Measurements from ENCODE around the gene GPHN.

GPHN gene

GRCh38 chr14:66923251-66923650 is 415.3 kb downstream of the GPHN start:
- no peak for DNase-seq (ENCODE audit: low read depth, low spot score)

GRCh38 chr14:66939409-66939808 is 431.5 kb downstream of the GPHN start:
- no peak for DNase-seq (ENCODE audit: low read depth, low spot score)

DNA sequence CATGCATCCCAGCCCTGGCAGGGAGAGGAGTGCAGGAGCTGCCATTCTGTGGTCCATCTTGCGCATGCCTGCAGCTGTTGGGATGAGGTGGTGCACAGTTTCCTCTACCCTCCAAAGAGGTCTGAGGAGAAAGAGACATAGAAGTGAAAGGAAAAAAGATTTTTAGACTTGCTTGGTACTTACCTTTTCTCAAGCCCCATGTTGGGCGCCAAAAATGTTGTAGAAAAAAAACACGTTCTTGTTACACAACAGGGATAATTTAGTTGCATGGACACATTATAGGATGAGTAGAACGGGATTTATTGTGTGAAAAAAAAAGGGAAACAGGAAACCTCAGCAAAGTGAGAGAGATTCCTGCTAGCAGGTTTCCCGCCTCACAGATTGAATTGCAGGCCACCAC is 436.9 kb downstream of the GPHN start:
- DNase-seq (ENCODE audit: low read depth, low spot score), result peak; percentile 57

DNA sequence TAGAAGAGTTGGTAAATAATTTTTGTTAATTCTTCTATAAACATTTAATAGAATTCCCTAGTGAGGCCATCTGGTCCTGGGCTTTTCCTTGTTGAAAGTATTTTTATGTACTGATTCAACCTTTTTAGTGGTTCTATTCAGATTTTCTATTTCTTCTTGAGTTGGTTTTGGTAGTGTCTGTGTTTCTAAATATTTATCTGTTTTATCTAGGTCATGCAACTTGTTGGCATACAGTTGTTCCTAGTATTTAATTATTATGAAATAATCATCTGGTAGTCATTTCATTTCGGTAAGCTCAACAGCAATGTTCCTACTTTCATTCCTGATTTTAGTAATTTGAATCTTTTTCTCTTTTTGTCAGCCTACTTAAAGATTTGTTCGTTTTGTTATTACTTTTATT is 447.2 kb downstream of the GPHN start:
- no peak for DNase-seq (ENCODE audit: low read depth, low spot score)

DNA sequence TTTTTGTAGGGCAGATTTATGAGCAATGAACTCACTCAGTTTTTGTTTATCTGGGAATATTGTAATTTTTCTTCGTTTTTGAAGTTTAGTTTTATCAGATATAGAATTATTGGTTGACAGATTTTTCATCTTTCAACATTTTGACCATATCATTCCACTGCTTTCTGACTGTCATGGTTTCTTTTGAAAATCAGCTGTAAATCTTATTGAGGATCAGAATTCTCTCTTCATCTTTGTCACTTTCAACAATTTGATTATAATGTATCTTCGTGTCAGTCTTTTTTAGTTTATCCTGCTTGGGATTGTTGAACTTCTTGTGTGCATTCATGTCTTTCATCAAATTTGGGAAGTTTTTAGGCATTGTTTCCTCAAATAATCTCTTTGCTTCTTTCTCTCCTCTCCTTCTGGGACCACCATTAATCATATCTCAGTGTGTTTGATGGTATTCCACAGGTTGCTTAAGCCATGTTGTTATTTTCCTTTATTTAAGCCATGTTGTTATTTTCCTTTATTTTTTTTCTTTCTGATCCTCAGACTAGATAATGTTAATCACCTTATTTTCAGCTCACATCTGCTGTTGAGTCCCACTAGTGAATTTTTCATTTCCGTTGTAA is 451.6 kb downstream of the GPHN start:
- no peak for DNase-seq (ENCODE audit: low read depth, low spot score)

DNA sequence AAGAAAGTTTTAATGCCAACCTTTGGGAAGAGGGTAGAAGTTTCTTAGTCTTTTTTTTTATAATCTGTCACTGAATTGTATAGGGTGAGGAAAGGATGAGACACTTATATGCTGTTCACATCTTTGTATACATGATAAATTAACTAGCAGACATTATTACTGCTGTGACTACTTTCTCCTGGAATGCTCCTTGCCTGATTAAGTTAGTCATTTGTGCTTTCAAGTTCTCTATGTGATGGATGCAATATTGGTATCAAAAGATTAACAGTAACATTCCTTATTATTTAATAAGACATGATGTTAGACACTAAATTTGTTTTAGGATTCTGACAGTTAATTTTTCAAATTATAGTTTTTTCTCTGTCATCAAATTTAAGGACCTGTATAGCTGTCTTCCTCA is 457.9 kb downstream of the GPHN start:
- no peak for DNase-seq (ENCODE audit: low read depth, low spot score)

GRCh38 chr14:66972469-66972868 is 464.5 kb downstream of the GPHN start:
- no peak for DNase-seq (ENCODE audit: low read depth, low spot score)

GRCh38 chr14:66974397-66975025 is 466.6 kb downstream of the GPHN start:
- DNase-seq (ENCODE audit: low read depth, low spot score), result peak; percentile 10

- no peak for DNase-seq (ENCODE audit: low read depth, low spot score)
Observed at GRCh38 chr14:66975251-66975650, 467.3 kb downstream of the GPHN start.

- DNase-seq (ENCODE audit: low read depth, low spot score), result no peak
Observed at GRCh38 chr14:66979101-66979974, 471.4 kb downstream of the GPHN start.

- DNase-seq (ENCODE audit: low read depth, low spot score), result no peak
Observed at GRCh38 chr14:66982247-66982646, 474.3 kb downstream of the GPHN start.

DNA sequence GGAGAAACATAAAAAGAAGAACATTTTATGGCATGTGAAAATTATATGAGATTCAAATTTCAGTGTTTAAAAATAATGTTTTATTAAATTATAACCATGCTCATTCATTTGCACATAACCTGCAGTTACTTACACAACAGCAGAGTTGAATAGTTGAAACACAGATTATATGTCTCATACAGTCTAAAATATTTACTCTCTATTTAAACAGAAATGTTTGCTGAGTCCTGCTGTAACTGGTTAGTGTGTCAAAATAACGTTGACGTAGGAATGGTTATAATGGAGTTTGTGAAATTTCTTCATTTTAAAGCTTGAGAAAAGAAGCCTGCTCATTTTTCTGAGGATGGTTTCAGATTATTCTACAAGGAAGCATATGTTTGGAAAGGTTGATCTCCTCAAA is 484.8 kb downstream of the GPHN start:
- no peak for DNase-seq (ENCODE audit: low read depth, low spot score)

DNA sequence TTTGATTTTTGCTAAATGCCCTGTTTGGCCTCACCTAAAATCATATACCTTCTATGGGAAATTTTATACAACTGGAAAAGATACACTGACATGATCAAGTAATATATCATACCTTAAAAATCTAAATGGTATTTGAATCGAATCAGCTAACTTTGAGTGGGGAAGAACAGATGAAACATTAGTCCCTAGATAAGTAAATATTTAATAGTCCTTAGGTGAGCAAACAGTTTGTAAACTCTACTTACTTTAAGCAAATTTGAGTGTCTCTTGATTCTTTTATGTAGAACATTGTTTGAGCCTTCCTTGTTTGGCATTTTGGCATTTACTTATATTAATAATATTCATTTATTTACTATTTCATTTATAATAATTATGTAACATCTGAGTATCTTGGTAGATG is 485.6 kb downstream of the GPHN start:
- no peak for DNase-seq (ENCODE audit: low read depth, low spot score)

DNA sequence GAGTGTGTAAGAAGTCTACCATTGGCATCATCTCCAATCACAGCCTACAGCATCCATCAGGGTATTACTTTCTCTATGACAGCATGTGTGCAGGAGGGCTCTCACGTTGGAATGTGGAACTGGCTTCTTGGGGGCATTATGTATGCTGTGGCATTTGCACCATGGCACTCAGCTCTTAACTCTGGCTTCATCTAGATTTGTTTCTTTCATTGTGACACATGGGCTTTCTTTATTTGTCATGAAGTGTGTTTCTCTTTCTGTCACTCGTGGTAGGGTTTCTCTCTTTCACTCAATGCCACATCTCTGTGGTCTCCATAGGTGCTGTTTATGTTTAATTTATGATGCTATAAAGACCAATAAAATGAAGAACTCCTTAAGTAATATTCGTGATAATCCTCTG is 490.1 kb downstream of the GPHN start:
- DNase-seq (ENCODE audit: low read depth, low spot score), result no peak

GRCh38 chr14:66999978-67000377 is 492.0 kb downstream of the GPHN start:
- DNase-seq (ENCODE audit: low read depth, low spot score), result no peak

GRCh38 chr14:67002994-67003753 is 495.2 kb downstream of the GPHN start:
- DNase-seq (ENCODE audit: low read depth, low spot score), result no peak

- no peak for DNase-seq (ENCODE audit: low read depth, low spot score)
Observed at GRCh38 chr14:67004521-67004920, 496.6 kb downstream of the GPHN start.

GRCh38 chr14:67010602-67011001 is 502.7 kb downstream of the GPHN start:
- DNase-seq (ENCODE audit: low read depth, low spot score), result no peak

GRCh38 chr14:67016856-67017255 is 508.9 kb downstream of the GPHN start:
- no peak for DNase-seq (ENCODE audit: low read depth, low spot score)

DNA sequence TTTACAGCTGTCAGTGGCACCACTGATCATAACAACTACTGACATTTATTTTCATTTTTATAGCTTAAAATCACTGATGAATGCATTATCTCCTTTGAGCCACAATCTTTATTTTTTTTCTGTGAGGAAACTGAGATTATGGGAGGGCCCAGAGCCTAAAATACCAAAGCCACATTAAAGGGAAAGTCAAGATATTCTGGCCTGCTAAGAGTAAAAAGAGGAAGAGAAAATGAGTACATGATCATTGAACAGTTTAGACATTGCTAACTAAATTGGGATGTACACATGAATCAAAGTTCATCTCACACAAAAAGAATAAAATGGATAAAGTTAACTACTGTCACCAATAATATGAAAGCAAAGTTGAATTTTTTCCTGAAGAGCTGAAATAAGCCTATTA is 510.8 kb downstream of the GPHN start:
- DNase-seq (ENCODE audit: low read depth, low spot score), result no peak

DNA sequence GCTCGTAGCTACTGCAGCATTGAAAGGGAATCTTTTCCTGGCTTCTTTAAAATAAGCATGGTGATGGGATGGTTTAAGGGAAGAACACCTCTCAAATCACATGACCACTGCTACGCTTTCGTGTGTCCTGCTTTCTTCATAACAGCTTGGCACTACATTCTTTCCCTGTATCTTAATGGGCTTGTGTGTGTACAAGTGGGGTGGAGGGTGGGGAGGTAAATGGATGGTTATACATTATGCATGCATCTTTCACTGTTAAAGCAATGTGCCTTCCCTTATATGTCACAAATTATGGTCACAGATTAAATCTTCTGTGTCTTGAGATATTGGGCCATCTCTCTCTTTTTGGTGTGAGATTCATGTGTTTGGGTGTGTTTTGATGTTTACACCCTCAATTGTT is 511.8 kb downstream of the GPHN start:
- DNase-seq (ENCODE audit: low read depth, low spot score), result no peak

All from astrocyte of the hippocampus (primary cell).